Activated T-helper 17 cell treated with anti-CD3 and anti-CD28 coated beads, Interleukin-2, amount 50 U/mL, for 72 hours (primary cell): Measurements from ENCODE around the gene PYGB. TPM values are rescaled to one million over a fixed set of nuclear protein-coding genes. Genes with fewer than 3 reads are reported as not detected.
"Not testable (repeated sequence)": the region's sequence is repeated elsewhere in the genome, so short reads cannot be mapped to it uniquely, and the experiment has no call there.

Experiments
- ATAC-seq: fragments of 150-1000 bp; cut with Tn5 transposase; replicated peaks from 2 replicates; pipeline ENCODE4 v1.10.0; 2021; ENCODE audit warnings: mild to moderate bottlenecking, moderate library complexity
- H3K27ac Mint-ChIP-seq: one replicate; pipeline ENCODE4 v1.8.0; 2022; ENCODE audit warnings: mixed read lengths
- H3K27me3 Mint-ChIP-seq: one replicate; pipeline ENCODE4 v1.8.0; 2022; ENCODE audit warnings: mixed read lengths
- H3K36me3 Mint-ChIP-seq: one replicate; pipeline ENCODE4 v1.8.0; 2022; ENCODE audit warnings: low read depth, mild to moderate bottlenecking, mixed read lengths
- H3K4me1 Mint-ChIP-seq: one replicate; pipeline ENCODE4 v1.8.0; 2022; ENCODE audit warnings: mixed read lengths
- H3K4me3 Mint-ChIP-seq: one replicate; pipeline ENCODE4 v1.8.0; 2022; ENCODE audit warnings: mild to moderate bottlenecking, mixed read lengths
- H3K9me3 Mint-ChIP-seq: one replicate; pipeline ENCODE4 v1.8.0; 2022; ENCODE audit warnings: mixed read lengths
- total RNA-seq, 2 donors: library from RNA; stranded (reverse); gene quantifications; one replicate each; pipeline ENCODE4 v1.2.3, GENCODE V29; 2022

The PYGB gene
- total RNA-seq, 2 donors from 2014 or later = 15.4 to 27.0 TPM

- ATAC-seq = no peak
- peaks cover 7% of the 10 kb centered on the region for H3K27me3 Mint-ChIP-seq
- H3K36me3 Mint-ChIP-seq = no peaks in the 10 kb centered on the region
- peaks cover 6% of the 10 kb centered on the region for H3K4me1 Mint-ChIP-seq
- H3K9me3 Mint-ChIP-seq = no peaks in the 10 kb centered on the region
- no peak overlapping the region for H3K4me3 Mint-ChIP-seq
- no peak overlapping the region for H3K27ac Mint-ChIP-seq
Observed at GRCh38 chr20:25233016-25233772, 14.7 kb upstream of the PYGB start.

GRCh38 chr20:25234009-25234849, 13.7 kb upstream of the PYGB start:
- not testable (repeated sequence) for H3K27ac Mint-ChIP-seq, H3K36me3 Mint-ChIP-seq, H3K27me3 Mint-ChIP-seq, H3K4me1 Mint-ChIP-seq, H3K9me3 Mint-ChIP-seq, ATAC-seq, H3K4me3 Mint-ChIP-seq

DNA sequence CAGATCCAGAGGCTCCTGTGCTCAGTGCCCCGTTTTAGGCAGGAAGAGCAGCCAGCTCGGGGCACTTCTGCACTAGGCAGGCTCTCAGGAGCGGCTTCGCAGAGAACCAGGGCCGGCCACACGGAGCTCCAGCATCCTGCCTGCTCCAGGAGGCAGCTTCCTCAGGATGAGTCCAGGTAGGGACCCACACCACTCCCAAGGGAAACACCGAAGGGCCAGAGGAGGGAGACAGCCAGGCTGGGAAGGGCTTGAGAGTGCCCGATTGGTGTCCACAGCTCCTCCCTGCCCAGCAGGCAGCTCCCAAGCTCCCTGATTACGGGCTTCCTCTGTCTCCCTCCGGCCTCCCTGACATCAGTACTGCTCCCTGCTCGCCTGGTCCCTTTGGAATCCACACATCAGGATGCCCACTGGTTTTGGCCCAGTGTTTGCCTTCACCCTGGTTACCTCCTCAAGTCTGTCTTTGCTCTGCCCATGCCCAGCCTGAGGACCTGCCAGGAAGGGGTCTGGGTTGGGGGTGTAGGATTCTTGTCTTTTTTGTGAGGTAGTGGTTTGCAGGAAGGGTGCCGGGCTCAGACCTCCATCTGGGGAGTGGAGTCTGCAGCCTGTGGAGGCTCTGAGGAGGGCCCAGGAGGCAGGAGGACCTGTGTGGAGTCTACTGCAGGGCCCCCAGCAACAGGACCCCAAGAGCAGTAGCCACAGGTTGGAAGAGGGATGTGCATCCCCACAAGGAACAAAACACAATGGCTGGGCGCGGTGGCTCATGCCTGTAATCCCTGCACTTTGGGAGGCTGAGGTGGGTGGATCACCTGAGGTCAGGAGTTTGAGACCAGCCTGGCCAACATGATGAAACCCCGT, 11.2 kb upstream of the PYGB start:
- Mint-ChIP-seq H3K4me3 (peak overlapping the region; percentile 76), H3K27ac (peak overlapping the region; percentile 95), H3K9me3 (no peaks in the 10 kb centered on the region), H3K27me3 (peaks cover 7% of the 10 kb centered on the region), H3K4me1 (peaks cover 9% of the 10 kb centered on the region), H3K36me3 (no peaks in the 10 kb centered on the region)
- no peak for ATAC-seq

GRCh38 chr20:25237610-25238318, 10.1 kb upstream of the PYGB start:
- H3K27me3 Mint-ChIP-seq = peaks cover 7% of the 10 kb centered on the region
- H3K27ac Mint-ChIP-seq = peak overlapping the region; percentile 95
- ATAC-seq = peak; percentile 98
- peak overlapping the region; percentile 76 for H3K4me3 Mint-ChIP-seq
- H3K9me3 Mint-ChIP-seq = no peaks in the 10 kb centered on the region
- H3K36me3 Mint-ChIP-seq = no peaks in the 10 kb centered on the region
- H3K4me1 Mint-ChIP-seq = peaks cover 9% of the 10 kb centered on the region

GRCh38 chr20:25238319-25239037, 9.4 kb upstream of the PYGB start:
- H3K4me1 Mint-ChIP-seq = peaks cover 9% of the 10 kb centered on the region
- no peaks in the 10 kb centered on the region for H3K36me3 Mint-ChIP-seq
- no peak for ATAC-seq
- H3K4me3 Mint-ChIP-seq = peak overlapping the region; percentile 76
- peaks cover 7% of the 10 kb centered on the region for H3K27me3 Mint-ChIP-seq
- peak overlapping the region; percentile 95 for H3K27ac Mint-ChIP-seq
- no peaks in the 10 kb centered on the region for H3K9me3 Mint-ChIP-seq

DNA sequence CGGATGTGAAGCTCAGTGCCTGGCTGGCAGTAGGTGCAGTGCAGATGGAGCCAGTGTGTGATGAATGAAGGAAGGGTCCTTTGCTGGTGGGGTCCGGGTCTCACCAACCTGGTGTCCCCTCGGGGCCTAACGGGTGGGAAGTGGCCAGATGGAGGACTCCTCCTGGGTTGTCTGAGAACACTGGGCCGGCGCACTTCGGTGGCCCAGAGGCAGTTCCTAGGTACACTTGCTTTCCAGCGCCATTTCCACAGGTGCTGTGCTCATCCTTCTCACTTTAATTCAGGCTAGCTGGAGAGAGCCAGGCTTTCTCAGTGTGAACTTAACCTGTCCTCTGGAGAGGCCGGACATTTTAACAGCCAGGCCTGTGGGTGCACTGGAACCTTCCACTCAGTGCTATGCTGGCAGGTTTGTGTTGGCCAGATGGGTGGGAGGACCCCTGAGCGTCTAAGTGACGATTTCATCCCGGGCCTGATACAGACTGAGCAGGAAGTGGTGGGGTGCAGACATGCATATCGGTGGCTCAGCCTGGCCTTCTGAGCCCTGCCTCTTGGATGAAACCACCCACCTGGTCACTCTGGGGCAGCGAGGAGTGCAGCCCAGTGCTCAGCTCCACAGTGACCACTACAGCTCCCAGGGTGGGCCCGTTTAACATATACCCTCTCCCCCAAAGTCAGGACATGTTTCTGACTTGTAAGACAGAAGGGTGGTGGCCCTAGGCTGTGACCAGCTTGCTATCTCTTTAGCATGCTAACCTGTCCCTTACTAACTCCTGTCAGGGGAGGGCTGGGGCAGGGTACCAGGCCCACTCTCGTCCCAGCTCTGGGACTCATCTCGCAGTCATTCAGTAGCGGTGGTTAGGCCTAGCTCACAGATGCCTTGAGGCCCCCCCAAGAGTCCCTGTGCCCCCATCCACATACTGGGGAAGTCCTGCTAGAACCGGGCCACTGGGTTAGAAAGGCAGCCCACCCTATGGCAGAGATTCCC, 8.2 kb upstream of the PYGB start:
- Mint-ChIP-seq H3K4me1 (peaks cover 9% of the 10 kb centered on the region), H3K4me3 (no peak overlapping the region), H3K27ac (peak overlapping the region; percentile 95), H3K27me3 (peaks cover 2% of the 10 kb centered on the region), H3K9me3 (no peaks in the 10 kb centered on the region), H3K36me3 (no peaks in the 10 kb centered on the region)
- no peak for ATAC-seq

GRCh38 chr20:25240851-25241658, 6.8 kb upstream of the PYGB start:
- ATAC-seq, H3K27ac Mint-ChIP-seq, H3K4me3 Mint-ChIP-seq, H3K27me3 Mint-ChIP-seq, H3K9me3 Mint-ChIP-seq, H3K36me3 Mint-ChIP-seq: not testable (repeated sequence)
- peaks cover 14% of the 10 kb centered on the region for H3K4me1 Mint-ChIP-seq

DNA sequence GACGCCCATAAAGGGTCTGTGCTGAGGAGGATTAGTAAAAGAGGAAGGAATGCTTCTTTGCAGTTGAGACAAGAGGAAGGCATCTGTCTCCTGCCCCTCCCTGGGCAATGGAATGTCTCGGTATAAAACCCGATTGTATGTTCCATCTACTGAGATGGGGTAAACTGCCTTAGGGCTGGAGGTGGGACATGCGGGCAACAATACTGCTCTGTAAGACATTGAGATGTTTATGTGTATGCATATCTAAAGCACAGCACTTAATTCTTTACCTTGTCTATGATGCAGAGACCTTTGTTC, 6.3 kb upstream of the PYGB start:
- peaks cover 14% of the 10 kb centered on the region for H3K4me1 Mint-ChIP-seq
- H3K36me3 Mint-ChIP-seq, H3K9me3 Mint-ChIP-seq, H3K4me3 Mint-ChIP-seq, H3K27me3 Mint-ChIP-seq, ATAC-seq, H3K27ac Mint-ChIP-seq: not testable (repeated sequence)

GRCh38 chr20:25242231-25242630, 5.7 kb upstream of the PYGB start:
- Mint-ChIP-seq H3K27ac (no peak overlapping the region), H3K27me3 (no peaks in the 10 kb centered on the region), H3K36me3 (no peaks in the 10 kb centered on the region), H3K9me3 (no peaks in the 10 kb centered on the region), H3K4me1 (peaks cover 14% of the 10 kb centered on the region), H3K4me3 (no peak overlapping the region)
- no peak for ATAC-seq

DNA sequence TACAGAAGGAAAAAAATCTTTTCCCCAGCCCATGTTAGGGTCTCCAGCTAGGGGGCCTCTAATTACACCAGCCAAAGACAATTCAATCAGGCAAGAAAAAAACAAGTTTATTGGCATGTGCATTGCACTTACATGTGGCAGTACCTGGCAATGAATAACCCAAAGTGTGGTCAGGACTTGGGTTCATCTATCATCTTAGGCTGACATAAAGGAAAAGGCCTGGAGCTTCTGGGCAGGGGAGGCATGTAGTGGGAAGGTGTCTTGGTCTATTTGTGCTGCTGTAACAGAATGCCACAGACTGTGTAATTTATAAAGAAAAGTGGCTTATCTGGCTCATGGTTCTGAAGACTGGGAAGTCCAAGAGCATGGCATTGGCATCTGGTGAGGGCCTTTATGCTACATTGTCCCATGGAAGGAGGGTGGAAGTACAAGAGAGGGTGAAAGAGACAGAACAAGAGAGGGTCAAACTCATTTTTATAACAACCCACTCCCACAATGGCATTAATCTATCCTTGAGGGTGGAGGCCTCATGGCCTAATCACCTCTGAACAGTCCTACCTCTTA, 4.4 kb upstream of the PYGB start:
- Mint-ChIP-seq H3K27ac (no peak overlapping the region), H3K27me3 (no peaks in the 10 kb centered on the region), H3K9me3 (no peaks in the 10 kb centered on the region), H3K36me3 (no peaks in the 10 kb centered on the region), H3K4me3 (no peak overlapping the region), H3K4me1 (peaks cover 6% of the 10 kb centered on the region)
- no peak for ATAC-seq

- H3K9me3 Mint-ChIP-seq = no peaks in the 10 kb centered on the region
- no peaks in the 10 kb centered on the region for H3K27me3 Mint-ChIP-seq
- peaks cover 10% of the 10 kb centered on the region for H3K4me1 Mint-ChIP-seq
- H3K27ac Mint-ChIP-seq = no peak overlapping the region
- no peak for ATAC-seq
- H3K36me3 Mint-ChIP-seq = no peaks in the 10 kb centered on the region
- no peak overlapping the region for H3K4me3 Mint-ChIP-seq
Observed at GRCh38 chr20:25244976-25245375, 2.9 kb upstream of the PYGB start.

DNA sequence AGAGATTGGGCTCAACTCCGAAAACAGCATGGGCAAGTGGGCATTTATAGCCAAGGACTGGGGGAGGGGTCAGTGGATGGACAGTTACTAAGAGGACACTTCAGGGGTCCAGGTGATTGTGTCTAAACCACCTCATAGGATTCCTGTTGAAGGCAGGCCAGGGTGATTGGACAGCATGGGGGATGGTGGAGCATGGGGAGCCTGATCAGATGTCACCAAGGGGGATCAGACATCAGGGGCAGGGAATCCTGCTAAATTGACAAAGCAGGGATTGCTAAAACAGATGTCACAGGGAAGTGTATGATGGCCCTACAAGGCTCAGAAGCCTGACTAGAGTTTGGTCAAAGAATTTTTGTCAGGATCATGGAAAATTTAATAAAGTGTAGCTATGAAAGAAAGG, 2.4 kb upstream of the PYGB start:
- Mint-ChIP-seq H3K9me3 (no peaks in the 10 kb centered on the region), H3K36me3 (no peaks in the 10 kb centered on the region), H3K27ac (no peak overlapping the region), H3K27me3 (no peaks in the 10 kb centered on the region), H3K4me1 (peaks cover 10% of the 10 kb centered on the region), H3K4me3 (no peak overlapping the region)
- no peak for ATAC-seq
